ENCODE data around the gene VKORC1.

DNA sequence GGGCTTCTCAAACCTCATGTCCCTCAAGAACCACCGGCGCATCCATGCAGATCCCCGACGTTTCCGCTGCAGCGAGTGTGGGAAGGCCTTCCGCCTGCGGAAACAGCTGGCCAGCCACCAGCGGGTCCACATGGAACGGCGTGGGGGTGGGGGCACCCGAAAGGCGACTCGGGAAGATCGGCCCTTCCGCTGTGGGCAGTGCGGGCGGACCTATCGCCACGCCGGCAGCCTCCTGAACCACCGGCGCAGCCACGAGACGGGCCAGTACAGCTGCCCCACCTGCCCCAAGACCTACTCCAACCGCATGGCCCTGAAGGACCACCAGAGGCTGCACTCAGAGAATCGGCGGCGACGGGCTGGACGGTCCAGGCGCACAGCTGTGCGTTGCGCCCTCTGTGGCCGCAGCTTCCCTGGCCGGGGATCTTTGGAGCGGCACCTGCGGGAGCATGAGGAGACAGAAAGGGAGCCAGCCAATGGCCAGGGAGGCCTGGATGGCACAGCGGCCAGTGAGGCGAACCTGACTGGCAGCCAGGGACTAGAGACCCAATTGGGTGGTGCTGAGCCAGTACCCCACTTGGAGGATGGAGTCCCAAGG, 14.5 kb downstream of the VKORC1 start:
- TF ChIP-seq, protein P1, sequence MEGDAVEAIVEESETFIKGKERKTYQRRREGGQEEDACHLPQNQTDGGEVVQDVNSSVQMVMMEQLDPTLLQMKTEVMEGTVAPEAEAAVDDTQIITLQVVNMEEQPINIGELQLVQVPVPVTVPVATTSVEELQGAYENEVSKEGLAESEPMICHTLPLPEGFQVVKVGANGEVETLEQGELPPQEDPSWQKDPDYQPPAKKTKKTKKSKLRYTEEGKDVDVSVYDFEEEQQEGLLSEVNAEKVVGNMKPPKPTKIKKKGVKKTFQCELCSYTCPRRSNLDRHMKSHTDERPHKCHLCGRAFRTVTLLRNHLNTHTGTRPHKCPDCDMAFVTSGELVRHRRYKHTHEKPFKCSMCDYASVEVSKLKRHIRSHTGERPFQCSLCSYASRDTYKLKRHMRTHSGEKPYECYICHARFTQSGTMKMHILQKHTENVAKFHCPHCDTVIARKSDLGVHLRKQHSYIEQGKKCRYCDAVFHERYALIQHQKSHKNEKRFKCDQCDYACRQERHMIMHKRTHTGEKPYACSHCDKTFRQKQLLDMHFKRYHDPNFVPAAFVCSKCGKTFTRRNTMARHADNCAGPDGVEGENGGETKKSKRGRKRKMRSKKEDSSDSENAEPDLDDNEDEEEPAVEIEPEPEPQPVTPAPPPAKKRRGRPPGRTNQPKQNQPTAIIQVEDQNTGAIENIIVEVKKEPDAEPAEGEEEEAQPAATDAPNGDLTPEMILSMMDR (conservative IDR thresholded peaks at IDR 0.05; ENCODE audit: low read depth, low read length) = no peak
- TF ChIP-seq EZH2 (IDR thresholded peaks at IDR 0.05; ENCODE audit: borderline replicate concordance, low read depth, low read length, poor library complexity, severe bottlenecking) = no peak

Measured in A673 (cell line).